NCI-H146 treated with DMSO at 0.1 percent for 48 hours (cell line): Measurements from ENCODE around the gene C16orf89.
"Not testable (repeated sequence)": the region's sequence is repeated elsewhere in the genome, so short reads cannot be mapped to it uniquely, and the experiment has no call there.

Source experiments
- DNase-seq: peaks from one replicate; lab custom pipeline; 2025; ENCODE audit not compliant: unreplicated experiment; lab: John Stamatoyannopoulos, UW

The C16orf89 gene, protein sequence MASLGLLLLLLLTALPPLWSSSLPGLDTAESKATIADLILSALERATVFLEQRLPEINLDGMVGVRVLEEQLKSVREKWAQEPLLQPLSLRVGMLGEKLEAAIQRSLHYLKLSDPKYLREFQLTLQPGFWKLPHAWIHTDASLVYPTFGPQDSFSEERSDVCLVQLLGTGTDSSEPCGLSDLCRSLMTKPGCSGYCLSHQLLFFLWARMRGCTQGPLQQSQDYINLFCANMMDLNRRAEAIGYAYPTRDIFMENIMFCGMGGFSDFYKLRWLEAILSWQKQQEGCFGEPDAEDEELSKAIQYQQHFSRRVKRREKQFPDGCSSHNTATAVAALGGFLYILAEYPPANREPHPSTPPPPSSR

DNA sequence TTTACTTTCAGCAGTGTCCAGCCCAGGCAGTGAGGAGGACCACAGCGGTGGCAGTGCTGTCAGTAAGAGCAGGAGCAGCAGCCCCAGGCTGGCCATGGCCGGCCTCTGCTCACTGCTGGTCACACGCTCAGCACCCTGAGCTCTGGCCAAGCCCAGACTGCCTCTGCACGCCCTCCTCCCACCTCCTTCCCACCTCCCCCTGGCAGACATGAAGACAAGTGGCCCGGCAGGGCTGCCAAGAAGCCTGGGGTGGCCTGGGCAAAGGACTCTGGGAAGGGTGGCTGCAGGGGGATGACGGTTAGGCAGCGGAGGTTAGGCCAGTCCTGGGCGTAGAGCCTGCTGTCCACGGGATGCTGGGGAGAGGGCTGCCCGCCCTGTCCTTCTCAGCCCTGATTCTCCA lies at the start of gene C16orf89:
C16orf89 (minus strand) TSS at position 144 of the 400 bp plus-strand sequence; CDS start at position 96, 48 bp downstream.
- DNase-seq = no peak

DNA sequence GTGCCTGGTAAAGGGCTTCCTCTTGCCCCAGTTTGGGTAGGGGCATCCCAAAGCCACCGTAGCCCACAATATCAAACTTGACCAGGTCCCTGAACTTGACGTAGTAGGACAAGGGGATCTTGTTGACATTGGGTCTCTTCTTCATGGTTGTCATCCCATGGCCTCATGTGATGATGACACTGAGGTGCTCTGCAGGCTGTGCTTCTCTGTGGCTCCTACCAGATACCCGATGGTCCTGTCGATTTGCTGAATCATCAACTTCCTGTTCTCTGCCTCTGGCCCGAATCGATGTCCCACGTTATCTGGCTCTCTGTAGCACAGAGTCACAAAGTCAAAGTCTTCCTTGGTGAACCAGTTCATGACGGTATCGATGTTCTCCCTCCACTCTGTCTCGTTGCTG lies 45.2 kb upstream of the C16orf89 start:
- not testable (repeated sequence) for DNase-seq

DNA sequence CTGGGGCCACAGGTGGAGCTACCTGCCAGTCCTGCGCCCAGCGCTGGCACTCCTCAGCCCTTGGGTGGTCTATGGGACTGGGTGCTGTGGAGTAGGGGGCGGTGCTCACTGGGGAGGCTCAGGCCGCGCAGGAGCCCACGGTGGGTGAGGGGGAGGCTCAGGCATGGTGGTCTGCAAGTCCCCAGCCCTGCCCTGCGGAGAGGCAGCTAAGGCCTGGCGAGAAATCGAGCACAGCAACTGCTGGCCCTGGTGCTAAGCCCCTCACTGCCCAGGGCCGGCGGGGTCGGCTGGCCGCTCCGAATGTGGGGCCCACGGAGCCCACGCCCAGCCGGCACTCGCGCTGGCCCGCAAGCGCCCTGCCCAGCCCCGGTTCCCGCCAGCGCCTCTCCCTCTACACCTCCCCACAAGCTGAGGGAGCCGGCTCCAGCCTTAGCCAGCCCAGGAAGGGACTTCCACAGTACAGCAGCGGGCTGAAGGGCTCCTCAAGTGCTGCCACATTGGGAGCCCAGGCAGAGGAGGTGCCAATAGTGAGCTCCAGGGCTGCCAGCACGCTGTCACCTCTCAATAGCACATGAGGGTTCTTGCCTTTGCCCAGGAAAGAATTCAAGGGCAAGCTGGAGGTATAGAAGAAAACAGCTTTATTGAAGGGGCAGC lies 42.9 kb upstream of the C16orf89 start:
- DNase-seq = no peak

DNA sequence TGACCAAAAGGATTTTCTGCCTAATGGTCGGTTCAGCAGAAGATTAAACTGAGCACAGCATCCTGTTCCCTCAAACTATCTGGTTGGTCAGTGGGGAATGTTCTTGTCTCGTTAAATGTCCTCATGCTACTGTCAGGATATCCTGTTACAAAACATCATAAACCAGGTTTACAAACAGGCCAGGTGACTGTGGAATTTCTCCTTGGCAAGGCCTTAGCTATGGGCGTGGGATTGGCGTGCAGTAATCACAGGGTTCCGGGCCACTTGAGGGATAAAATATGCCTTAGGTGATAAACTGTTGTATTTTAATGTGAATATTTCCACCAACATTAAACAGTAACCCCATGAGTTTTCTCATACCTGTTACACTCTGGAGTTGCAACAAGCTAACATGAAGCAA lies 39.3 kb upstream of the C16orf89 start:
- not testable (repeated sequence) for DNase-seq

DNA sequence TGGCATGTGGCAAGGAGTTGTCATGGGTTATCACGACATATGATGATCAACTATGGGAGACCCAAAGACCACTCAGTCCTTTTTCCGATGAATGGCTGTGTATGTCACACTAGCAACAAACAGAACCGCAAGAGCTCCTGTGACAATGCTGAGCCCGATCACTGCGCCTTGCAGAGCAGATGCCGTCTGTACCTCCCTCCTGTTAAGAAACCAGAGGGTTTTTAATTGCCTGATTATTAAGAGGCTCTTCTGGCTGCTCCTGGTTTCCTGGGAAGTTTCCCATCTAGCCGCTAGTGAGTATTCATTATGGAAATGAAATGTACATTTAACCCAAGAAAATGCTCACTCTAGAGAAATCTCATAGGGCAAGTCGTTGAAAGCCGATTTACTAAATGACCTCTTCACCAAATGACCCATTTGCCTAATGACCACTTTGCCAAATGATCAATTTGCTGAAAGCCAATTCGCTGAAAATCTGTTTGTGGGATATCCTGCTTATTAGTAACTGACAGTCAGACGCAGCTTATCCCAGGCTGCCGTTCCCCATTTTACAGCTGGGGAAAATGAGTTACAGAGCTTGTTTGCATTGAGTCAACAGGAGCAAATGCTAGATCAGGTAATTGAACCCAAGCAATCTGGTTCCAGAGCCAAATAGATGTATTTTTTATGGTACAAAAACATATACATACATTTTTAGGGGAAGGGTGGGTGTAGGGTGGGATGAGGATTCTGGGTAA lies 37.7 kb upstream of the C16orf89 start:
- DNase-seq = not testable (repeated sequence)

DNA sequence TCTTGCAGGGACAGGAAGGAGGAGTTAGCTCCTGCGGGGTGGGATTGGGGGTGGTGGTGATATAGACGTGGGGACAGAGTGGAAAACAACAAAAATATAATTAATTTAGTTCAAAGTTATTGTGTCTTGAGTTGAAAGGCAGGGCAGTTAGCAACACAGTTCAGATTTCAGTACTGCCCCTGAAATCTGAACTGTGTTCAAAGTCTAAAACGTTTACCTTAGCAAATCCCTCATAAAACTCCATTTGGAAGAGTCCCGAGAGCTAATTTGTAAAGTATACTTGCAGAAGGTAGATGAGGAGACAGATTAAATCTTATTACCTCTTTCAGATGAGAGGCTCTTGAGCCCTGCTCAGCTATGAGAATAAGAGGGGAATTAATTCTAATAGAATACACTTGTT lies 33.4 kb upstream of the C16orf89 start:
- not testable (repeated sequence) for DNase-seq

DNA sequence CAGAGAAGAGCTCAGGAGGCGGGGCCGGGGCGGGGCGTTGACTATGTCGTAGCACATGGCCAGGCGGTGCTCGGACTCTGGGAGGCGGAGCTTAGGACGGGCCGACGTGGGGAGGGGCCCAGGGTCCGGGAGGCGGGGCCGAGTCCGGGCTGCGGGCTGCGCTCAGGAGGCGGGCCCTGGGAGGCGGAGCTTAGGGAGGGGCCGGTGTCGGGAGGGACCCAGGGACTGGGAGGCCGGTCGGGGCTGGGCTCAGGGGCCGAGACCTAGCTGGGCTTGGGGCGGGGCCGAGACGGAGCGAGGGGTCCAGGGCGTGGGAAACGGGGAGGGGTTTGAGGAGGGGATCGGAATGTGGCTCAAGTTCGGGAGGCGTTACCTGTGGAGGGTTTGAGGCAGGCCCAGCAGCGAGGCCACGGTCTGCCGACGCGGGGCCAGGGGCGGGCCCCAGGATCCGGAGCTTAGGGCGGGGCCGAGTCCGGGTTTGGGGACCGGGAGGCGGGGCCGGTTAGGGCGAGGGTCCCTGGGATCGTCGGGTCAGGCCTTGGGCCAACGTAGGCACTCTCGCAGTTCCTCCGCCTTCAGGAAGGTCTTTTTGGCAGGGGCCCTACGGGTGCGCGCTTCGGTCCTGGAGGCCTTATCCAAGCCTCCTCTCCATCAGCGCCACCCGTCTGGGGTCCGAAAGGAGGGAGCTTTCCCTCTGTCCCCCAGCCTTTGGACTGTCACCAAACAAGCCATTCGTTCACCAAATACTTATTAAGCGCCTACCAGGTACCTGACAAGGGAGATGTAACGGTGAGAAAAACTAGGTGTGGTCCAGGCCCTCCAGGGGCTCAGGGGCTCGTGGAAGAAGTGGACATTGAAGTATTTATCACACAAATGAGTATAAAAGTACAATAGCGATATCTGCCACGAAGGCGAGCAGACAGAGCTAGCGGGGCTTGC lies 32.7 kb upstream of the C16orf89 start:
- DNase-seq = peak; percentile 6

DNA sequence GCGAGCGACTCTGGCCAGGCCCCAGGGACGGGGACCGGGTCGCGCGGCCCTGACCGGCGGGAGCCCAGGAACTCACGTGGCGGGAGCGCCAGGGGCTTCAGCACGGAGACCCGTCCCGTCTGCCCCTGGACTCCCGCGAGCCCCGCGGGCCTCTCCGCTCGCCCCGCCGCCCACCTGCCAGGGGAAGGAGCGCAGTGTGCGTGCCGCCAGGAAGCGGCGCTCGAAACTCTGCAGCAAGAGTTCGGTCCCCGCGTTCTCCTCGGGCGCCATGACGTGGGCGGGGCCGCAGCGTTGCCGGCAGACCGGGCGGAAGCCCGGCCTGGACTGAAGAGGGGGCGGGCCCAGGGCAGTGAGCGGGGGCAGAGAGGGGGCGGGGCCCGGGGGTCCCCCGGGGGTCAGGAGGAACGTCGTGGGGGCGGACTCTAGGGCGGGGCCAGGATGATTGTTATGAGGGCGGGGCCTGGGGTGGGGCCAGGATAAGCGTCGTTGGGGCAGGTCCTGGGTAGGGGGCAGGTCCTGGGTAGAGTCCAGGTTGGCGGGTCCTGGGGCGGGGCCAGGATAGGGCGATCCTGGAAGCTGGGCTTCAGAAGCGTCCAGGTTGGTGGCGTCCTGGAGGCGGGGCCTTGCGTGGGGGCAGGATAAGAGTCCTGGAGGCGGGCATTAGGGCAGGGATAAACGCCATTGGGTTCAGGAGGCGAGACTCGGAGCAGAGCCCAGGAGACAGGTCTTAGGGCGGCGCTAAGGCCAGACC lies 31.9 kb upstream of the C16orf89 start, which contains the start of gene EEF2KMT:
EEF2KMT (minus strand) TSS at position 326 of the 751 bp plus-strand sequence; CDS start at position 270, 56 bp downstream.
- DNase-seq = peak; percentile 99

DNA sequence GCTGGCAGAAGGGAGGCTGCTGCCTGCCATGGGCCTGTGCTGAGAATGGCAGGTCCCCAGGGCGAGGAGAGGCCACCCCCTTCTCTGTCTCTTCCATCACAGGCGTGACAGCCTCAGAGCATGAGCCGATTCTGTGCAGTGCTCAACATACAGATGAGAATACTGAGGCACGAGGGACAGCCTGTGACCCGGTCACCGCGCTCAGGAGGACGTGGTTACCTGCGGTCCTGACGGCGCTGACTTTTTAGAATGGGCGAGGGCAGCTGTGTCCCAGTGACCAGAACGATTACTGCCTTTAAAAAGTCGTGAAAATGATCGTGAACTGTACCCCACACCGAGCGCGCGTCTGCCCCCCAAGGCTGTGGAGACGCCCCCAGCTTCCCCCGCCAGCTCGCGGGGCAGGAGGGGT lies 31.3 kb upstream of the C16orf89 start:
- not testable (repeated sequence) for DNase-seq

DNA sequence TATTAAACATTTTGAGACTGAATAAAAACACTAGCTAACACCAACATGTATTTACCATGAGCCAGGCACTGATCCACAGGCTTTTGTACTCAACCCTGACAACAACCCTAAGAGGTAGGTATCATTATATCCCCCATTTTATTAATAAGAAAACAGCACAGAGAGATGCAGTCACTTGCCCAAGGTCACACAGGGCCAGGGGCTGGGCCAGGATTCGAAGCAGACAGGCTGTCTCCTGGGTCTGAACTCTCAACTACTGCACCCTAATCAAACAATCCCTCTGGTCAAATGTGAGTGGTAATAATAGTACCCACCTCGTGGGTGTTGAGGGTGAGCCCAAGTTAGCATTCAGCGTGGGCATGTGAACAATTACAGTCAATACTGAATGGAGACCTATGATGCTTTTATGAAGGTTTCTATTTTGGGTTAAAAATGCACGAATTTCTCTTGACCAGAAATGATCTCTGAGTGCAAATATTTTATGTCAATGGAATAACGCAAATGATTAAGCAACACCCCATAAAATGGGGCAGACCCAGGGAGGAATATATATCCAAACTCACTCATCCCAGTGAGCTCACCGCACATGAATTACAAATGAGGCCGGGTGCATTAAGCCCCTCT lies 30.8 kb upstream of the C16orf89 start:
- DNase-seq = not testable (repeated sequence)

DNA sequence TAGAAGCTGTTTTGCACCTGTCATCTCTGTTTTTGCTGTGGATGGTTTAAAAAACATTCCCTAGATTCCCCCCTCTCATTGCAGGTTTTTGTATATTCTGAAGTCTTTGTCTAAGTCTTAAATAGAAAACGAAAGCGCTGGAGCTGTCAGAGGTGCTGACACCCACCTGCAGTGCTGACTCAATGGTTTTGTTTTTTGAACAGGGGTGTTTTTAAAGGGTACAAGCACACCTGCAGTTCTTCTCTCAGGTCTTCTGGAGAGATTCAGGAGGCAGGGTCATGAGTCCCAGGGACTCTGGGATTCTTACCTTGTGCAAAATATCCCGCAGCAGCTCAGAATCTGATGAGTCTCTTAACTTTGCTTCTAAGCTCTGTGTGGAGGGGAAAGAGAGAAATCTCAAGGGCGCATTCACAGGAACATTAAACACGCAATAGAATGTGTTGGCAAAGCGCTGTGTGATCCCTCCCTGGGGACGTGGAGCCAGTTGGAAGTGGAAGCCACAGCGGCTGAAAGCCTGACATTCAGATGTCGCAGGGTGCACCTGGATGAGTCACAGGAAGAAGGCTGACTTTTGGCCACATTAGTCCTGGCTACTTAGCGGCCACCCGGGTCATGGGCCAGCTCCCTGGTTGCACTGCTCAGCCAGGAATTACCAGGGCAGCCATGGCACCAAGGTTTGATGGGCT lies 29.5 kb upstream of the C16orf89 start:
- not testable (repeated sequence) for DNase-seq

DNA sequence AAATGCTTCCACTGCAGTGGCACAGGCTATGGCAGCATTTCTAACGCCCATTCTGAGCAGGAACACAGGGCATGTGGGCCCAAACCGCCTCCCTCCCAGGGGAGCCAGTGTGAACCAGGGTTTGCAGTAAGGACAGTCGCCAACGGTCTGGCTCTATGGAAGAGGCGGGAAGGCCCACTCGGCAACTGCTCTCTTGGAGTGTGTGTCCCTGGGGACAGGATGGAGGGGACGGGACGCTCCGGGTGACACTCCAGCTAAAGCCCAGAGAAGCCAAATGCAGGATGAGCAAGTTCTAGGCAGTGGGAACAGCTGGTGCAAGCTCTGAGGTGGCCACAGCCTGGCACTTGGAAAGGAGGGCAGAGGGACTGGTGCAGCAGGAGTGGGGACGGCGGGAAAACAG lies 28.0 kb upstream of the C16orf89 start:
- DNase-seq = not testable (repeated sequence)

DNA sequence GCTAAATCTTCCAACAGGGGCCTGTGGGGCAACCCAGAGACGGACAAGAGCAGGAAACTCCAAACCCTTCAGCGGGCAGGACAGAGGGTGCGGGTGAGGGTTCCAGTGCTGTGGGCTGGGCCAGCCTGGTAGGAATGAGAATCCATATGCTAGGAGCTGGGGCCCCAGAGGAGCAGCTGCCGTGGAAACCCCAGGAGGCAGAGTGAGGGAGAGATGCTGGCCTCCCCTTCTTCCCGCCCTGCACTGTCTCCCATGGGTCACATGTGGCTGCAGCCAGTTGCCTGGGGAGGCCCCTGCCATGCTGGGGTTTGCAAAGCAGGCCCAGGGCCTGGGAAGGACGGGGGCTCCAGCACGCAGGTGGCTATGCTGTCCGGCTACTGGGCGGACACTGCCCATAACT lies 27.3 kb upstream of the C16orf89 start:
- not testable (repeated sequence) for DNase-seq

DNA sequence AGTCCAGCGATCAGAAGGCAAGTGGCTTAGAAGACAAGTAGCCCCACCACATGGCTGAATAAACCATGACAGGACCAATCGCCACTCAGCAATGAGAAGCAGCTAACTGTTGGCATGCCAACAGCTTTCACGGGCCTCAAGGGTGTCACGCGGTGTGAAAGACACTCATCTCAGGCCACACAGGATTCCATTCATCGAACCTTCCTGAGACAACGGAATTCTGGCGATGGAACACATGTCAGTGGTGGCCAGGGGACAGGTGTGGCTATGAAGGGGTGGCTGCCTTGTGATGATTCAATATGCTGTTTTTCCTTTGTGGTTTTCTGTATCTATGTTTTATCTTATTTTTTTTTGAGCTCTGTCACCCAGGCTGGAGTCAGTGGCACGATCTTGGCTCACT lies 24.8 kb upstream of the C16orf89 start:
- DNase-seq = not testable (repeated sequence)

DNA sequence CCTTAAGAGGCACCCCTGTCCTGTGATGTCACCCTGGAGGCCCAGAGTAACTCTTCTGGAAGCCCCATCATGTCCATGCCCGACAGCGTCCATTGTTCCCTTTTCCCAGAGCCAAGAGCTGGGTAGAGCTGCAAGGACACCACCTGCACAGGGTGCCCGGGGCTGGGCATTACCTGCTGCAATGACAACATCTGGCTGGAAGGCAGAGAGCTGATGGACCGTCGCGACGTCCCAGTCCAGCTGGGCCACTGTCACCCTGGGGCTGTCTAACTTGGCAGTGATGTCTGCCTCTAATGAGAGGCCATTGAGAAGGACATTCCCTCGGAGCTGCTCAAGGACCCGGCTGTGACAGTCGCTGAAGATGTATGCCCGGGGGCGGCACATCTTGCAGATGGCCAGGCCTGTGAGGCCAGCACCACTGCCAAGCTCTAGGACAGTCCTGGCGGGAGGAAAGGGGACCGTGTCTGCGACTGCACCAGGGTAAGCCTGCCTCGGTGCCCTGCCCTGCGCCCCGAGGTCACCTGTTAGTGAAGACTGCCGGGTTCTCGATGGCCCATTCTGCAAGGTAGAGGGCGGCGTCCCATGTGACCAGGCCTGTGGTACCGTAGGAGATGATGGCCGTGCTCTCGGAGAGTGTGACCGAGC lies 24.3 kb upstream of the C16orf89 start:
- DNase-seq = not testable (repeated sequence)

DNA sequence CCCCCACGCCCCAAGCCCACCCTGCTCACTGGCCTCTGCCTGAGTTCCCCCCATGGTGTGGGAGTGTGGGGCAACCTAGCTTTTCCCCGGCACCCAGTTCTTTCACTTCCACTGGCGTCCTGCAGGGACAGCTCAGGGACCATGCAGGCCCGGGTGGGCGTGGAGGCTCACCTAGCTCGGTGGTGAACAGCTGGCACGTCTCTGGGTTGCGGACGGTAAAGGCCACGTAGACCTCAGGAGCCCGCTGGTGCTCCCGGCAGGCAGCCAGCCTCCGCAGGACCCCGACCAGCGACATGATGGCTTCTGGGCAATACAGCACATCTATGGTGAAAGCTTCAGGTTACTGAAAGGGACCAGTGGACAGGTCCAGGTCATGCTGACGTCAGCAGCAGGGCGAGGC lies 23.2 kb upstream of the C16orf89 start:
- not testable (repeated sequence) for DNase-seq

DNA sequence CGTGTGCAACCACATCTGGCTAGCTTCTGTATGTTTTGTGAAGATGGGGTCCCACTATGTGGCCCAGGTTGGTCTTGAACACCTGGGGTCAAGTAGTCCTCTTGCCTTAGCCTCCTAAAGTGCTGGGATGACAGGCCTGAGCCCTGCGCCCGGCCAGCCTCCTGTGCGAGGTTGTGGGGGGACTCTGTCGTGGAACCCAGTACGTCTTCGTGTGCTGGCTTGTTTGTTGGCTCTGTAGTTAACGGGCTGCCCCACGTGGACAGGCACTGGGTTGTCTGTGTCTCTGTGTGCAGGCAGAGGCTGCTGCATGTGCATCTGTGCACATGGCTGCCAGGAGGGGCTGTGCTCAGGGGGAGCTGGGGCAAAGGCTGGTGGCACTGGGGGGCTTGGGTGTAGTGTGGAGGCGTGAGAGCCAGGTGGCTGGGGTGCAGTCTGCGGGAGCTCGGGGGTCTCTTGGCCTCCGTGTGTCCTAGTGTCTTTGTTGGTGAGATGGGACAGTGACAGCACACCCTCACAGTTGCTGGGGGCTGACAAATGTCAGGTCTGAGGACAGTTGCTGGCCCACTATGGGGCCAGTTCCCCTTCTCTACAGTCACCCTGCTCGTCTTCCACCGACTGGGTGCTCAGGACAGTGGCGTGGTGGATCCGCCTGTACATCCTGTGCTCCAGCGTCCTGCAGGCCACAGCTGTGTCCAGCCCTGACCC lies 22.5 kb upstream of the C16orf89 start:
- DNase-seq = not testable (repeated sequence)

DNA sequence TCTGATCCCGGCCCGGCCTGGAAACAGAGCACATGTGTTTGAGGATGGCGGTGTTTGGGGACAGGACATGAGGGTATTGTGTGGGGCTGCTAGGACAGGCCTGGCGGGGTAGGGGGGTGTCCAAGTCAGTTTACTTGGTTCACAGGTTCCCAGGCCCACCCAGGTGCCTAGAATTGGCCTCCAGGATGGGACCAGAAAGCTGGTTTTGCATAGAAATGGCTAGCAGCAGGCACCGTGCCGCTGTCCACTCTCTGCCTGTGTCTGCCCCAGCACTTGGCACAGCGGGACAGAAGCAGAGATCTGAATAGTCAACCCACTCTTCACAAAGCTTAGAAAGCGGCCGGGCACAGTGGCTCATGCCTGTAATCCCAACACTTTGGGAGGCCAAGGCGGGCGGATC lies 20.0 kb upstream of the C16orf89 start:
- not testable (repeated sequence) for DNase-seq
